Calu3 (cell line): Measurements from ENCODE around the gene ZC3H8. TPM values are rescaled to one million over a fixed set of nuclear protein-coding genes. Genes with fewer than 3 reads are reported as not detected.

Source experiments
- BruUV-seq: library from RNA; stranded (reverse); fragments of 400-500 nt; replicated peaks from 2 replicates; lab custom pipeline; 2021; lab: Mats Ljungman, UMichigan
- CTCF ChIA-PET: fragments of 300-600 bp; sonication (Branson Sonifier 250); formaldehyde crosslinking; loops from one replicate; lab custom pipeline; 2022; ENCODE audit warnings: antibody characterized with exemption; lab: Charles Lee
- DNase-seq: peaks from one replicate; pipeline ENCODE4 v3.0.0; 2022
- H3K27ac Mint-ChIP-seq: one replicate; pipeline ENCODE4 v1.8.0; 2022; ENCODE audit warnings: mixed read lengths; ENCODE audit not compliant: unreplicated experiment
- H3K27me3 Mint-ChIP-seq: one replicate; pipeline ENCODE4 v1.8.0; 2022; ENCODE audit warnings: mixed read lengths; ENCODE audit not compliant: unreplicated experiment
- H3K36me3 Mint-ChIP-seq: one replicate; pipeline ENCODE4 v1.8.0; 2022; ENCODE audit warnings: mild to moderate bottlenecking, moderate library complexity, mixed read lengths; ENCODE audit not compliant: insufficient read depth, unreplicated experiment
- H3K4me1 Mint-ChIP-seq: one replicate; pipeline ENCODE4 v1.8.0; 2022; ENCODE audit warnings: mild to moderate bottlenecking, low read depth, mixed read lengths; ENCODE audit not compliant: unreplicated experiment
- H3K4me3 Mint-ChIP-seq: one replicate; pipeline ENCODE4 v1.8.0; 2022; ENCODE audit warnings: mild to moderate bottlenecking, low read depth, moderate library complexity, mixed read lengths; ENCODE audit not compliant: unreplicated experiment
- H3K9me3 Mint-ChIP-seq: one replicate; pipeline ENCODE4 v1.8.0; 2022; ENCODE audit warnings: low read depth, mixed read lengths; ENCODE audit not compliant: unreplicated experiment
- intact Hi-C: fragments of 100-400 bp; cut with micrococcal nuclease; formaldehyde crosslinking; loops from one replicate; pipeline ENCODE4 v1.10.0; 2022; ENCODE audit not compliant: unreplicated experiment
- total RNA-seq: library from RNA; stranded (reverse); gene quantifications from 2 replicates; pipeline ENCODE4 v1.2.3, GENCODE V29; 2022
- TF ChIP-seq, protein P1 (sequence below): fragments of 200-600 bp; IDR thresholded peaks from one replicate; pipeline ENCODE4 v1.8.0; 2022; ENCODE audit warnings: antibody characterized with exemption; ENCODE audit not compliant: unreplicated experiment

The ZC3H8 gene
- total RNA-seq, 1 experiment from 2014 or later: 14.1 TPM

DNA sequence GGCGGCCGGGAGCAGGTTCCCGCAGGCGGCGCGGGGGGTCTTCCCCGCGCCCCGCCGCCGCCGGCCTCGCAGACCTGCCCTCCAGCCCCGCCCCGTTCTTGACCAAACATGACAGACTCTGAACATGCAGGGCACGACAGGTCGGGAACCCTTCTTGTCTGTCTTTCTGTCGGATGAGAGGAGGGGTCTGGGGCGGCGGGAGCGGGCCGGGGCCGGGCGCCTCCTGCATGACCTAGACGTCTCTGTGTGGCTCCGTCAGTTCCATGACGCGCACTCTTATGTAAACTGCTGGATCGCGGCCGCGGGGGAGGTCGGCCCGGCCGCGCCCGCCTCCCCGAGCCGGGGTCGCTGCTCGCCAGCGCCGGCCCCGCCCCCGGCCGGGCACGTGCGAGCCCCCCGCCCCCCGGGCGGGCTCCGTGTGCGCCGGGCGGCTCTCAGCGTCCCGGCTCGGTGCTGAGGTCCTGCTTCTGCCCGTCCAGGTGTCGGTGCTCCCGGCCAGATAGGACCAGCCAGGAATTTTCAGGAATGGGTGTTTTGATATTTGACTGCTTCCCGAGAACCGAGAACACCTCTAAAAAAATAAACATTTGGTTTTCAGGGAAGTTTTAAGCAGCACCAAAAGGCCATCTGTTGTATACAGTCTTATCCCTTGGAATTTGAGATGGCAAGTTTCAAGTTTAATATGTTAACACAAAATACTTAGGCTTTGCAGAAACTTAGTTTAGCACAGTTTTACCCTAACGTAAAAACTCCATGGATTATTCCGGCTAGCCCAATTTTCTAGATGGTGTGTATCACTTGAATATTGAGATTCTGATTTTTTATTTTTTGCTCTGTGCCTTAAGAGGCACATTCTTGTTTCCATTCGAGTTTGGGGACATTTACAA lies 21.3 kb upstream of the ZC3H8 start:
- H3K36me3 Mint-ChIP-seq: peaks cover 22% of the 10 kb centered on the region
- H3K4me3 Mint-ChIP-seq: peak overlapping the region; percentile 91
- no peaks in the 10 kb centered on the region for H3K9me3 Mint-ChIP-seq
- H3K27ac Mint-ChIP-seq: peak overlapping the region; percentile 93
- CTCF ChIA-PET: no interaction called here
- peak; percentile 72 for DNase-seq
- H3K4me1 Mint-ChIP-seq: no peaks in the 10 kb centered on the region
- TF ChIP-seq, protein P1, sequence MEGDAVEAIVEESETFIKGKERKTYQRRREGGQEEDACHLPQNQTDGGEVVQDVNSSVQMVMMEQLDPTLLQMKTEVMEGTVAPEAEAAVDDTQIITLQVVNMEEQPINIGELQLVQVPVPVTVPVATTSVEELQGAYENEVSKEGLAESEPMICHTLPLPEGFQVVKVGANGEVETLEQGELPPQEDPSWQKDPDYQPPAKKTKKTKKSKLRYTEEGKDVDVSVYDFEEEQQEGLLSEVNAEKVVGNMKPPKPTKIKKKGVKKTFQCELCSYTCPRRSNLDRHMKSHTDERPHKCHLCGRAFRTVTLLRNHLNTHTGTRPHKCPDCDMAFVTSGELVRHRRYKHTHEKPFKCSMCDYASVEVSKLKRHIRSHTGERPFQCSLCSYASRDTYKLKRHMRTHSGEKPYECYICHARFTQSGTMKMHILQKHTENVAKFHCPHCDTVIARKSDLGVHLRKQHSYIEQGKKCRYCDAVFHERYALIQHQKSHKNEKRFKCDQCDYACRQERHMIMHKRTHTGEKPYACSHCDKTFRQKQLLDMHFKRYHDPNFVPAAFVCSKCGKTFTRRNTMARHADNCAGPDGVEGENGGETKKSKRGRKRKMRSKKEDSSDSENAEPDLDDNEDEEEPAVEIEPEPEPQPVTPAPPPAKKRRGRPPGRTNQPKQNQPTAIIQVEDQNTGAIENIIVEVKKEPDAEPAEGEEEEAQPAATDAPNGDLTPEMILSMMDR: no peak
- H3K27me3 Mint-ChIP-seq: no peaks in the 10 kb centered on the region
- intact Hi-C loops: no loop called here
- BruUV-seq: no TSS peak

DNA sequence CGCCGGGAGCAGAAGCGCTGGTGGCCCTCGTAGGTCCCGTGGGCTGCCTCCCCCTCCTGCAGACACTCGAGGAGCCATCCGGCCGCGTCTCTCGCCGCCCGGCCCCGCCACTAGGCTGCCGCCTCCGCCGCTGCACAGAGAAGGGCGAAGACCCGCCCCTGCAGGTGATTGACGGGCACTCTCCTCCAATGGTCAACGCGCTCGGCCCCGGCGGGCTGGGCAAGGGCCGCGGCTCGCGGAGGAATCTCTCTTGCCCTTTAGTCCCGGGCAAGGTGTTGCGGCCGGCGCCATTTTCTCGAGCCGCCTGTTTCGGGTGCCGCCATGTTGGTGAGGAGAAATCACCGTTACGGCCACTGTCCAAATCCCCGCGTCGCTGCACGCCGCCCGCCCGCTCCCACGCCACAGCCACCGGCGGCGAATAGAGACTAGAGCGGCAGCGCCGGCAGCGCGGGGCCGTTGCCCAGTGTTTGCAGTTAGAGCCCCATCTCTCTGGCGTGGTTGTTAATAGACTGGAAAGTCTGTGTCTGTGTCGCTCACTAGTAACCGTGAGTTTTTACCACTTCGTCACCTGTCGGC lies 20.6 kb upstream of the ZC3H8 start, which contains the start of gene ZC3H6:
TSS of gene ZC3H6 (plus strand) at position 287 of the 576 bp plus-strand sequence. CDS start 398 bp downstream, outside the sequence.
- BruUV-seq: no TSS peak
- CTCF ChIA-PET: interaction anchor here (0.7 kb wide), 1 partner anchor 378 kb away, joined by 3 read pairs; no protein-coding TSS in a partner anchor
- TF ChIP-seq, protein P1: no peak
- peak within 1 kb of the TSS; percentile 93 for H3K27ac Mint-ChIP-seq
- peak; percentile 99 for DNase-seq
- no peaks in the 10 kb centered on the region for H3K27me3 Mint-ChIP-seq
- H3K4me3 Mint-ChIP-seq: peak within 1 kb of the TSS; percentile 91
- peaks cover 22% of the 10 kb centered on the region for H3K36me3 Mint-ChIP-seq
- intact Hi-C loops: no loop called here
- H3K9me3 Mint-ChIP-seq: no peaks in the 10 kb centered on the region
- H3K4me1 Mint-ChIP-seq: no peaks in the 10 kb centered on the region

GRCh38 chr2:112273349-112273748 lies 18.5 kb upstream of the ZC3H8 start:
- intact Hi-C loops: no loop called here
- no peaks in the 10 kb centered on the region for H3K4me1 Mint-ChIP-seq
- no peaks in the 10 kb centered on the region for H3K27me3 Mint-ChIP-seq
- CTCF ChIA-PET: no interaction called here
- no peak overlapping the region for H3K27ac Mint-ChIP-seq
- TF ChIP-seq, protein P1: no peak
- H3K36me3 Mint-ChIP-seq: peaks cover 22% of the 10 kb centered on the region
- no TSS peak for BruUV-seq
- peaks cover 2% of the 10 kb centered on the region for H3K9me3 Mint-ChIP-seq
- no peak for DNase-seq
- no peak overlapping the region for H3K4me3 Mint-ChIP-seq

GRCh38 chr2:112272669-112273068 lies 17.8 kb upstream of the ZC3H8 start:
- TF ChIP-seq, protein P1: no peak
- Mint-ChIP-seq H3K27ac (no peak overlapping the region), H3K4me1 (no peaks in the 10 kb centered on the region), H3K4me3 (no peak overlapping the region), H3K27me3 (no peaks in the 10 kb centered on the region), H3K9me3 (peaks cover 2% of the 10 kb centered on the region), H3K36me3 (peaks cover 22% of the 10 kb centered on the region)
- BruUV-seq: no TSS peak
- intact Hi-C loops: no loop called here
- CTCF ChIA-PET: no interaction called here
- DNase-seq: no peak
